ENCODE results near the gene PC. TPM values are rescaled to one million over a fixed set of nuclear protein-coding genes. Genes with fewer than 3 reads are reported as not detected.

PC gene
- total and polyA plus RNA-seq, 2 donors (not counting 3 experiments of a cell fraction or from before 2014, with no cell fraction given): 5.5 to 17.5 TPM

- FAIRE-seq (no peak), DNase-seq (ENCODE audit: low read depth, low spot score) (no peak)
- H3K27ac ChIP-seq (ENCODE audit: insufficient read depth, low read depth, low read length): no peak overlapping the region
- POLR2A ChIA-PET: no interaction called here
- H3K36me3 ChIP-seq (ENCODE audit: control insufficient read depth in 2 of 2, extremely low read depth in 1 of 2, insufficient read depth in 2 of 2, low read length in 2 of 2): no peaks in the 10 kb centered on the region
- no peaks in the 10 kb centered on the region for H3K79me2 ChIP-seq (ENCODE audit: control insufficient read depth, insufficient read depth, low read length)
- CTCF ChIA-PET: no interaction called here
- no peak overlapping the region for H2AFZ ChIP-seq (ENCODE audit: low read depth, low read length)
- no peak overlapping the region for H3K9ac ChIP-seq (replicated peaks; ENCODE audit: extremely low read depth, insufficient read depth, low read length)
- H3K9me1 ChIP-seq (replicated peaks; ENCODE audit: control insufficient read depth, extremely low read depth, insufficient read depth, low read length): no peaks in the 10 kb centered on the region
- no peaks in the 10 kb centered on the region for H3K9me3 ChIP-seq (replicated peaks; ENCODE audit: control insufficient read depth, insufficient read depth, low read length)
- no peak overlapping the region for H3K4me3 ChIP-seq (replicated peaks in 1 of 3; ENCODE audit: insufficient read depth in 1 of 3, low read depth in 1 of 3, low read length in 3 of 3)
- no peaks in the 10 kb centered on the region for H3K27me3 ChIP-seq (ENCODE audit: control insufficient read depth in 2 of 2, insufficient read depth in 2 of 2, low read length in 2 of 2)
- H4K20me1 ChIP-seq (replicated peaks; ENCODE audit: control insufficient read depth, extremely low read depth, insufficient read depth, low read length): no peaks in the 10 kb centered on the region
- intact Hi-C loops (cut with micrococcal nuclease) (no loop called here), dilution Hi-C loops (cut with MboI; ENCODE audit: extremely low pct_ligation_motif_present, low sequenced_read_pairs) (no loop called here)
- no peak overlapping the region for H3K4me2 ChIP-seq (ENCODE audit: insufficient read depth, low read length)
- BruUV-seq (replicated peaks): no TSS peak
- peaks cover 5% of the 10 kb centered on the region for H3K4me1 ChIP-seq (ENCODE audit: control insufficient read depth, extremely low read depth, insufficient read depth, low read length)
- TF ChIP-seq POLR2A (IDR thresholded peaks at IDR 0.05; ENCODE audit: low read depth, low read length) (no peak), FOS (IDR thresholded peaks at IDR 0.05; ENCODE audit: borderline replicate concordance, insufficient read depth, low read length) (no peak), MYC (IDR thresholded peaks at IDR 0.05; ENCODE audit: low read depth, low read length) (no peak), JUN (IDR thresholded peaks at IDR 0.05; ENCODE audit: borderline replicate concordance, insufficient read depth, insufficient read length, low read depth) (no peak), POLR2AphosphoS5 (IDR thresholded peaks at IDR 0.05; ENCODE audit: insufficient read depth, low read depth, low read length) (no peak), CTCF (IDR thresholded peaks at IDR 0.05; ENCODE audit: extremely low read depth in 1 of 2, insufficient read depth in 1 of 2, low read depth in 1 of 2, low read length in 2 of 2) (no peak), EZH2 (IDR thresholded peaks at IDR 0.05; ENCODE audit: borderline replicate concordance, low read depth, low read length, severe bottlenecking) (no peak), GATA2 (IDR thresholded peaks at IDR 0.05; ENCODE audit: insufficient read depth, insufficient read length, low read depth, low read length) (no peak)
- TF ChIP-seq, protein P1, sequence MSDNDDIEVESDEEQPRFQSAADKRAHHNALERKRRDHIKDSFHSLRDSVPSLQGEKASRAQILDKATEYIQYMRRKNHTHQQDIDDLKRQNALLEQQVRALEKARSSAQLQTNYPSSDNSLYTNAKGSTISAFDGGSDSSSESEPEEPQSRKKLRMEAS (IDR thresholded peaks at IDR 0.05; ENCODE audit: insufficient read depth, insufficient read length): no peak
Measured at GRCh38 chr11:66915866-66916265, 42.3 kb downstream of the PC start.

All from endothelial cell of umbilical vein (primary cell).